NCI-H187 (cell line): ENCODE measurements around the gene CEP68.
"Not testable (repeated sequence)": the region's sequence is repeated elsewhere in the genome, so short reads cannot be mapped to it uniquely, and the experiment has no call there.

Source experiments
- DNase-seq, 2 experiments: peaks; one replicate each; lab custom pipeline; 2025; lab: John Stamatoyannopoulos, UW

The CEP68 gene

DNA sequence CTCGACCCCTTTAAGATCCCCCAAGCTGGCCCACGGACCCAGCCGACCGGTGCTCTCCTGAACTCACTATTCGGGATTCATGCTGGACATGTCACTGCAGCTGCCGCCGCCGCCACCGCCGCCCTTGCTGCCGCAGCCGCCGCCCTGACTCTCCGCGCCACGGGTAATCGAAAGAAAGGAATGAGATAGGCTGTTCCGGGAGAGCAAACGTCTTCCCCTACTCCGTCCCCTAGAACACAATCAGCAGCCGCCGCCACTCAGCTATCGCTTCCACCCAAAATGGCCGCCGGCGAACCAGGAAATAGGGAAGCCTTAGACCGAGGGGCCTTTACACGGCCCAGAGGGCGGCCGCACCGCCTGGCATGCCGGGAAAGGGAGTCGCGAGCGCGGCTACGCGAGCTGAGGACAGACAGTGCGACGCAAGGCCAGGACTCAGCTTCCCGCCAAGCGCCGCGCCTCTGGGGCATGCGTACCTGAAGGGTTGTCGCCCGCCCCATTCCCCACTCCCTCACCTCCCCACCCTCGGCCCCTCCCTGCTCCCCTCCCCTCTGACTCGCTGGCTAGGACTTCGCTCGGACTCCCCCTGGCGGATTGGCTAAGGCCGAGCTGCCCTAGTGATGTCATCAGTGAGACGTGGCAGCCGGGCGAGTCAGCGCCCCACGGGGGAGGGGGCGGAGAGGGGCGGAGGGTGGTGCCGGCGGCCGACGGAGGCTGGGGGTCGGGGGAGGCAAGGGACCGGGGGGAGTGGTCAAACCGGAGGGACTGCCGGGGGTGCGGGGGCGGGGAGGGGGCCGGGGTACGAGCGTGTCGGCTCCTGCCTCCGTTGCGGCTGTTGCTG lies 73.8 kb downstream of the CEP68 start, which contains the start of gene RAB1A:
Gene RAB1A (minus strand): TSS at position 281 of the 838 bp plus-strand sequence. CDS start 191 bp downstream, at position 90.
- peak; percentile 100 for DNase-seq

DNA sequence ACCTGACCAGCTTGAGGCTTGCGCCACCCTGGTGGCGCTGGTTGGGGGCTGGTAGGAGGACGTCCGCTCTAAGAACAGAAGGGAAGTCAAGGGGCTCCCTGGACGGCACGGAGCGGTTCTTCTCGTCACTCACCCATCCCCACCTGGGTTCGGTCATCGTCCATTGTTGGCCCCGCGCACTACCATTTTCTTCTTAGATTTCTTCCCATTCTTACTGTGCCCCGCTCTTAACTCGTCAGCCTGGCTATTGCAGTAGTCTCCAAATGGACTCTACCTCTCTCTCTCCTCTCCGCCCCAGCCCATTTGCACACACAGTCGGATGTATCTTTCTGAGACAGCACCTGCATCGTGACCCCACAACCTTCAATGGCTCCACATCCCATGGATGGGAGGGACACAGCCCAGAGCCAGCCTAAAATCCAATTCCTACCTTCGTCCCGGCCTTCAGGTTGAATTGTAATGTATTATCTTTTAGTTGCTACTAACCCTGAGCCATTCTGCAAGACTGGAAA lies 74.5 kb downstream of the CEP68 start:
- DNase-seq = peak in 1 of 2 experiments; percentile 92

DNA sequence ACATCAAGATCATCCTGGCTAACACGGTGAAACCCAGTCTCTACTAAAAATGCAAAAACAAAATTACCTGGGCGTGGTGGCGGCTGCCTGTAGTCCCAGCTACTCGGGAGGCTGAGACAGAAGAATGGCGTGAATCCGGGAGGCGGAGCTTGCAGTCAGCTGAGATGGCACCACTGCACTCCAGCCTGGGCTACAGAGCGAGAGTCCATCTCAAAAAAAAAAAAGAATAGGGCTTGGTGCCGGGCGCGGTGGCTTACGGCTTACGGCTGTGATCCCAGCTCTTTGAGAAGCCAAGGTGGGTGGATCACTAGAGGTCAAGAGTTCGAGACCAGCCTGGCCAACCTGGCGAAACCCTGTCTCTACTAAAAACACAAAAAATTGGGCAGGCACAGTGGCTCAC lies 76.7 kb downstream of the CEP68 start:
- DNase-seq = not testable (repeated sequence)

DNA sequence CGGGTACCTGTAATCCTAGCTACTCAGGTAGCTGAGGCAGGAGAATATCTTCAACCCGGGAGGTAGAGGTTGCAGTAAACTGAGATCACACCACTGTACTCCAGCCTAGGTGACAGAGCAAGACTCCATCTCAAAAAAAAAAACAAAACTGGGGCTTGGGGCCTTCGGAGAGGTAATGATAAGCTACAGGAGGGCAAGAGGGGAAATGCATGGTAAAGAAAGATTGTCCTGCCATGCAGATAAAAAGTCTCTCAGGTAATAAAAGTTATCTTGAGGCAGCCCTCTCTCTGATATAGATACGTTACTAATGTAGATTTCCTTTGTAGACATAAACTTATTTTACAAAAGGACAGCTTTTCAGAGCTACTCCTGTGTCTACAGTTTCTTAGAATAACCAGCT lies 77.4 kb downstream of the CEP68 start:
- no peak for DNase-seq

DNA sequence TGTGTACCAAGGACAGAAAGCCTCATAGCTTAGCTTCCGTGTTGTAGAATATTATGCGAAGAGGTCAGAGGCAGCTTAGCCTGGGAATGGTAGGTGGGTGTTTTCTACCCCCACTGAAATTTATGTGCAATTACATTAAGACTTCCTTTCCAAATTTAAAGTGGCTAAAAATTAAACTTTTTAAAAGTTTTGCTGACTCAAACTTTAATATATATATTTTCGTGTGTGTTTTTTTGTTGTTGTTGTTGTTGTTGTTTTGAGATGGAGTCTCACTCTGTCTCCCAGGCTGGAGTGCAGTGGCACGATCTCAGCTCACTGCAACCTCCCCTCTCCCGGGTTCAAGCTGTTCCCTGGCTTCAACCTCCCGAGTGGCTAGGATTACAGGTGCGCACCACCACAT lies 77.9 kb downstream of the CEP68 start:
- DNase-seq = no peak

DNA sequence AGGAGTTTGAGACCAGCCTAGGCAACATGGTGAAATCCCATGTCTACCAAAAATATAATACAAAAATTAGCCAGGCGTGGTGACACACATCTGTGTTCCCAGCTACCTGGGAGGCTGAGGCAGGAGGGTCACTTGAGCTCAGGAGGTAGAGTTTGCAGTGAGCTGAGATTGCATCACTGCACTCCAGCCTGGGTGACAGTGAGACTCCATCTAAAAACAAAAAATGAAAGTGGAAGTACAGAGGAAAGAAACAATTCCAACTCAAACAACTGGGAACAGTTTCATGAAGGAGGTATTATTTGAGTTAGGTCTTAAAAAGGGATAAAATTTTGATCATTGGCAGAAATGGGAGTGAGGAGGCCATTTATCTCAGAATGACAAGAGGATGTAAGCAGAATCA lies 80.0 kb downstream of the CEP68 start:
- DNase-seq = no peak
